ENCODE results near the gene C1QTNF9B. TPM values are rescaled to one million over a fixed set of nuclear protein-coding genes. Genes with fewer than 3 reads are reported as not detected.

Gene C1QTNF9B
- total and polyA plus RNA-seq, 2 of the 13 experiments (the other 11 are each of a cell fraction or from before 2014, with no cell fraction given), result not detected

DNA sequence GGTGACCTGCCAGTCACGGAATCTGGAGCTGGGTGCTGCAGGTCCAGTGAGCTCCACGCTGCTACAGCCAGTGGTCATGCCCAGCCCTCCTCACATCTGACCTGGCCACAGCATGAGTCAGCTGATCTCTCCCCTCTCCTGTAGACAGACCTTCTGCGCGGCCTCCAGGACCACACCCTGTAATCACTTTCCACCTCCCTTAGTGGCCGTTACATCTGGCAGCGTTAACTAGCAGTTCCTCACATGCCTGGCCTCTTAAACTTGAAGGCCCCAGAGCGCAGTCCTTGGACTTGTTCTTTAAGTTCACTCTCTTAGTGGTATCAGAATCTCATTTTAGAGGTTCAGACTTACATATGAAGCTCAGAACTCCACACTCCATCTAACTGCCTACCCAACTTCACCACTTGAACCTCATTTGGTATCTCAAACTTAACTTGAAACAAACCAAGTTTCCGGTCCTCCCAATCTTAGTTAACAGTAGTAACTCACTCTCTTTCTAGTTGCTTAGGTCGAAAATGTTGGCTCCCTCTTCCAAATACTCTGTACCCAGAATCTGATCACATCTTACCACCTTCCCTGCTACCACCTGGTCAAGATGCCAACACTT lies 30.8 kb downstream of the C1QTNF9B start (continued):
- no peak for TF ChIP-seq SATB2 (CRISPR knock-in tag; IDR thresholded peaks at IDR 0.05)
- TF ChIP-seq, protein P1, sequence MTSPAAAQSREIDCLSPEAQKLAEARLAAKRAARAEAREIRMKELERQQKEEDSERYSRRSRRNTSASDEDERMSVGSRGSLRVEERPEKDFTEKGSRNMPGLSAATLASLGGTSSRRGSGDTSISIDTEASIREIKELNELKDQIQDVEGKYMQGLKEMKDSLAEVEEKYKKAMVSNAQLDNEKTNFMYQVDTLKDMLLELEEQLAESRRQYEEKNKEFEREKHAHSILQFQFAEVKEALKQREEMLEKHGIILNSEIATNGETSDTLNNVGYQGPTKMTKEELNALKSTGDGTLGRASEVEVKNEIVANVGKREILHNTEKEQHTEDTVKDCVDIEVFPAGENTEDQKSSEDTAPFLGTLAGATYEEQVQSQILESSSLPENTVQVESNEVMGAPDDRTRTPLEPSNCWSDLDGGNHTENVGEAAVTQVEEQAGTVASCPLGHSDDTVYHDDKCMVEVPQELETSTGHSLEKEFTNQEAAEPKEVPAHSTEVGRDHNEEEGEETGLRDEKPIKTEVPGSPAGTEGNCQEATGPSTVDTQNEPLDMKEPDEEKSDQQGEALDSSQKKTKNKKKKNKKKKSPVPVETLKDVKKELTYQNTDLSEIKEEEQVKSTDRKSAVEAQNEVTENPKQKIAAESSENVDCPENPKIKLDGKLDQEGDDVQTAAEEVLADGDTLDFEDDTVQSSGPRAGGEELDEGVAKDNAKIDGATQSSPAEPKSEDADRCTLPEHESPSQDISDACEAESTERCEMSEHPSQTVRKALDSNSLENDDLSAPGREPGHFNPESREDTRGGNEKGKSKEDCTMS (CRISPR knock-in tag; conservative IDR thresholded peaks at IDR 0.05), result no peak

DNA sequence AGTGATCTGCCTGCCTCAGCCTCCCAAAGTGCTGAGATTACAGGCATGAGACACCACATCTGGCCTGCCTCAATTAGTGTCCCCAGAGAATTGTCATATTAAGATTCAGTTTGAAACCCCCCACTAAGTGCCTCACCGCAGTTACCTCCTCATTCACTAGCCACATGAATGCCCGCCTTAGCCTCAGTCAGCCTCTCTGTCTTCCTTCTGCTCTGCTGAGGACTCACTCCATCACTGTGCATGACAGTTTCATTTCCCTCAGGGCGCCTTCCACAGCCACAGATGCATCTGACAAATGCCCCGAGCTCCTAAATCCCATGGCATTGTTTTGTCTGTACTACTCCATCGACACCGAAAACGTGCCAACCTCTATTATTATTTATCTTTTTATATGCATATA lies 31.4 kb downstream of the C1QTNF9B start:
- DNase-seq (ENCODE audit: low spot score) (no peak), FAIRE-seq (no peak), ATAC-seq (no peak)
- H2AFZ ChIP-seq (ENCODE audit: low read length), result no peak overlapping the region
- H3K79me2 ChIP-seq (ENCODE audit: insufficient read depth, low read length), result no peaks in the 10 kb centered on the region
- in situ Hi-C loops (cut with HindIII; ENCODE audit: extremely low pct_ligation_motif_present, low pct_unique_long_range_greater_than_20kb), result loop anchor here (5.0 kb wide), 1 partner anchor 149 kb away; no protein-coding TSS in a partner anchor
- POLR2A ChIA-PET, result no interaction called here
- H3K4me2 ChIP-seq (ENCODE audit: low read depth, low read length), result no peak overlapping the region
- 96% methylated on average over 7 of the region's 7 CpGs for WGBS (ENCODE audit: low lambda C conversion rate)
- BruUV-seq (replicated peaks), result no TSS peak
- CTCF ChIA-PET (ENCODE audit: low intra/inter-chr PET ratio, low total read pairs), result no interaction called here
- no peaks in the 10 kb centered on the region for H3K27me3 ChIP-seq (ENCODE audit: control insufficient read depth in 1 of 2, insufficient read depth in 2 of 2, low read length in 2 of 2)
- no peaks in the 10 kb centered on the region for H4K20me1 ChIP-seq (ENCODE audit: insufficient read depth, low read length)
- no peak overlapping the region for H3K4me3 ChIP-seq (replicated peaks in 1 of 3; ENCODE audit: insufficient read depth in 1 of 3, low read depth in 2 of 3, low read length in 3 of 3)
- intact Hi-C loops (cut with micrococcal nuclease; ENCODE audit: unreplicated experiment), result no loop called here
- no peak overlapping the region for H3K27ac ChIP-seq (ENCODE audit: extremely low read length, insufficient read depth, low read length)
- H3K9ac ChIP-seq (ENCODE audit: insufficient read depth, low read depth, low read length), result no peak overlapping the region
- H3K9me3 ChIP-seq (ENCODE audit: low read length), result no peaks in the 10 kb centered on the region
- H3K4me1 ChIP-seq (ENCODE audit: insufficient read depth, low read length), result peaks cover 11% of the 10 kb centered on the region; the same call in 1 of the 2 replicates
- H3K36me3 ChIP-seq (replicated peaks in 1 of 2; ENCODE audit: control insufficient read depth in 1 of 2, insufficient read depth in 2 of 2, low read length in 2 of 2), result peaks cover 0 to 4% of the 10 kb centered on the region in 2 experiments; a peak in 1 of 5 replicates
- TF ChIP-seq TGIF2 (CRISPR knock-in tag; IDR thresholded peaks at IDR 0.05), result no peak
- TF ChIP-seq HDAC6 (IDR thresholded peaks at IDR 0.05; ENCODE audit: low read depth, low read length), result no peak
- no peak for TF ChIP-seq CBX2 (IDR thresholded peaks at IDR 0.05; ENCODE audit: low read depth, low read length)
- TF ChIP-seq CBX2 (CRISPR knock-in tag; IDR thresholded peaks at IDR 0.05; ENCODE audit: low read depth), result no peak
- TF ChIP-seq, protein P2, sequence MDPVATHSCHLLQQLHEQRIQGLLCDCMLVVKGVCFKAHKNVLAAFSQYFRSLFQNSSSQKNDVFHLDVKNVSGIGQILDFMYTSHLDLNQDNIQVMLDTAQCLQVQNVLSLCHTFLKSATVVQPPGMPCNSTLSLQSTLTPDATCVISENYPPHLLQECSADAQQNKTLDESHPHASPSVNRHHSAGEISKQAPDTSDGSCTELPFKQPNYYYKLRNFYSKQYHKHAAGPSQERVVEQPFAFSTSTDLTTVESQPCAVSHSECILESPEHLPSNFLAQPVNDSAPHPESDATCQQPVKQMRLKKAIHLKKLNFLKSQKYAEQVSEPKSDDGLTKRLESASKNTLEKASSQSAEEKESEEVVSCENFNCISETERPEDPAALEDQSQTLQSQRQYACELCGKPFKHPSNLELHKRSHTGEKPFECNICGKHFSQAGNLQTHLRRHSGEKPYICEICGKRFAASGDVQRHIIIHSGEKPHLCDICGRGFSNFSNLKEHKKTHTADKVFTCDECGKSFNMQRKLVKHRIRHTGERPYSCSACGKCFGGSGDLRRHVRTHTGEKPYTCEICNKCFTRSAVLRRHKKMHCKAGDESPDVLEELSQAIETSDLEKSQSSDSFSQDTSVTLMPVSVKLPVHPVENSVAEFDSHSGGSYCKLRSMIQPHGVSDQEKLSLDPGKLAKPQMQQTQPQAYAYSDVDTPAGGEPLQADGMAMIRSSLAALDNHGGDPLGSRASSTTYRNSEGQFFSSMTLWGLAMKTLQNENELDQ (CRISPR knock-in tag; IDR thresholded peaks at IDR 0.05; ENCODE audit: borderline replicate concordance), result no peak

Data from HepG2 (cell line).